Psoas muscle (tissue), 8 donors: ENCODE measurements around the gene KCNK1. TPM values are rescaled to one million over a fixed set of nuclear protein-coding genes. Genes with fewer than 3 reads are reported as not detected.

Source experiments
- ATAC-seq, 4 donors: fragments of 200-7000 bp; cut with Tn5 transposase; one replicate each; pipeline ENCODE4 v1.9.1; 2020; ENCODE audit warnings: moderate library complexity in 3 of 4, mild to moderate bottlenecking in 2 of 4
- DNase-seq, 2 donors: peaks; one replicate each; pipeline ENCODE4 v3.0.0-alpha.2; 2020
- H3K27ac ChIP-seq: fragments of 200-600 bp; one replicate; pipeline ENCODE4 v1.8.0; 2022
- H3K27me3 ChIP-seq, 3 donors: fragments of 200-600 bp in 1 of 3; one replicate each; pipeline versions ENCODE4 v1.6.1 to v1.8.0; 2013 to 2022; ENCODE audit warnings: low read length in 2 of 3, mild to moderate bottlenecking in 2 of 3, moderate library complexity in 1 of 3; ENCODE audit not compliant: insufficient read depth in 3 of 3
- H3K36me3 ChIP-seq, 2 donors: fragments of 200-600 bp in 1 of 2; one replicate each; pipeline versions ENCODE4 v1.6.1 to v1.8.0; 2013 to 2022; ENCODE audit warnings: low read depth in 1 of 2, mild to moderate bottlenecking in 1 of 2, moderate library complexity in 1 of 2; ENCODE audit not compliant: insufficient read depth in 1 of 2
- H3K4me1 ChIP-seq: fragments of 200-600 bp; one replicate; pipeline ENCODE4 v1.8.0; 2022
- H3K4me3 ChIP-seq: fragments of 200-600 bp; one replicate; pipeline ENCODE4 v1.8.0; 2022; ENCODE audit warnings: mild to moderate bottlenecking
- H3K9me3 ChIP-seq: fragments of 200-600 bp; one replicate; pipeline ENCODE4 v1.8.0; 2022
- CTCF ChIP-seq: fragments of 200-600 bp; IDR thresholded peaks from one replicate; pipeline ENCODE4 v1.8.0; 2022; ENCODE audit warnings: antibody characterized with exemption
- WGBS, 3 donors: extraction: QIAGEN DNeasy Blood & Tissue Kit; methylation state at CpG; one replicate each; pipeline versions ENCODE4 v1.1.6 to v1.1.7; 2013; 5-methylcytosine and 5-hydroxymethylcytosine counted together
- intact Hi-C, 2 donors: fragments of 100-400 bp; cut with DNase I; formaldehyde crosslinking; loops; one replicate each; pipeline versions ENCODE4 v1.11.0 to v1.14.2; 2022
- polyA plus RNA-seq, 3 donors: library from polyadenylated mRNA; stranded (reverse); fragments of 200-250 nt; gene quantifications; one replicate each; pipeline ENCODE4 v1.2.3, GENCODE V29; 2013
- total RNA-seq, 4 donors: library from RNA; stranded (reverse); fragmentation: NEBNext Ultra II Directional in 2 of 4; extraction: Animal tissue kit (Norgen Biotek cat#: 25700) in 2 of 4; gene quantifications; one replicate each; pipeline versions ENCODE4 v1.2.1 to v1.2.4, GENCODE V29; 2021 to 2023
- donor health status: healthy with polysubstance abuse.
- donor health status: DM: no; HTN: no; CAD: no; lungs with moderate emphysema.
- donor health status: Bipolar disorder and iron deficiency.
- donor health status: healthy.
- donor health status: DM: yes; HTN: yes; CAD: no.
- donor health status: DM: no; HTN: no; CAD: no.
- donor health status: DM: no; HTN: no; CAD: no.
- donor health status: DM: yes; HTN: yes; CAD: no.

Gene KCNK1
- total and polyA plus RNA-seq, 7 donors = 0.14 to 0.38 (median 0.19) TPM; not detected in 1

- Histone ChIP-seq H3K27ac (no peak overlapping the region), H3K4me3 (no peak overlapping the region), H3K36me3 (no peaks in the 10 kb centered on the region), H3K27me3 (peaks cover 0 to 2% (median 0%) of the 10 kb centered on the region in 3 donors), H3K9me3 (peaks cover 6% of the 10 kb centered on the region), H3K4me1 (no peaks in the 10 kb centered on the region)
- 48 to 53% (median 51%) methylated on average over 3 of the region's 3 CpGs for WGBS, 3 donors
- intact Hi-C loops = no loop called here
- no peak for DNase-seq
- no peak for TF ChIP-seq CTCF
- no peak for ATAC-seq
Observed at GRCh38 chr1:233570216-233570615, 43.7 kb upstream of the KCNK1 start.

GRCh38 chr1:233570706-233571105 is 43.2 kb upstream of the KCNK1 start:
- peaks cover under 1% of the 10 kb centered on the region for H3K9me3 ChIP-seq
- ATAC-seq (no peak), DNase-seq (no peak)
- TF ChIP-seq CTCF = no peak
- H3K27me3 ChIP-seq = peaks cover 0 to 2% (median 0%) of the 10 kb centered on the region in 3 donors
- WGBS, 3 donors = 84 to 87% (median 85%) methylated on average over 4 of the region's 4 CpGs
- H3K4me3 ChIP-seq = no peak overlapping the region
- no peaks in the 10 kb centered on the region for H3K4me1 ChIP-seq
- no peaks in the 10 kb centered on the region for H3K36me3 ChIP-seq
- no peak overlapping the region for H3K27ac ChIP-seq
- intact Hi-C loops = no loop called here

GRCh38 chr1:233572896-233573295 is 41.0 kb upstream of the KCNK1 start:
- TF ChIP-seq CTCF = no peak
- H3K36me3 ChIP-seq = no peaks in the 10 kb centered on the region
- H3K4me1 ChIP-seq = no peaks in the 10 kb centered on the region
- intact Hi-C loops = no loop called here
- H3K4me3 ChIP-seq = no peak overlapping the region
- no peak overlapping the region for H3K27ac ChIP-seq
- peaks cover 0 to 2% (median 0%) of the 10 kb centered on the region in 3 donors for H3K27me3 ChIP-seq
- DNase-seq (no peak), ATAC-seq (no peak)
- no peaks in the 10 kb centered on the region for H3K9me3 ChIP-seq
- WGBS, 3 donors = 88 to 93% (median 93%) methylated on average over 2 to 4 of the region's 4 CpGs

- peaks cover 4% of the 10 kb centered on the region for H3K9me3 ChIP-seq
- ATAC-seq (no peak), DNase-seq (no peak)
- H3K27ac ChIP-seq = no peak overlapping the region
- no peaks in the 10 kb centered on the region for H3K4me1 ChIP-seq
- TF ChIP-seq CTCF = no peak
- 66 to 69% (median 67%) methylated on average over 5 of the region's 5 CpGs for WGBS, 3 donors
- H3K36me3 ChIP-seq = no peaks in the 10 kb centered on the region
- intact Hi-C loops = no loop called here
- H3K4me3 ChIP-seq = no peak overlapping the region
- no peaks in the 10 kb centered on the region for H3K27me3 ChIP-seq
Observed at GRCh38 chr1:233575450-233575849, 38.5 kb upstream of the KCNK1 start.

GRCh38 chr1:233582439-233582838 is 31.5 kb upstream of the KCNK1 start:
- DNase-seq = no peak
- no peak for TF ChIP-seq CTCF
- Histone ChIP-seq H3K9me3 (peaks cover 4% of the 10 kb centered on the region), H3K27me3 (peaks cover 0 to 2% (median 2%) of the 10 kb centered on the region in 3 donors), H3K27ac (no peak overlapping the region), H3K4me1 (no peaks in the 10 kb centered on the region), H3K36me3 (no peaks in the 10 kb centered on the region), H3K4me3 (no peak overlapping the region)
- intact Hi-C loops = no loop called here
- 58 to 67% (median 65%) methylated on average over 3 of the region's 3 CpGs for WGBS, 3 donors
- no peak for ATAC-seq
